ENCODE data around the gene SHISAL1. TPM values are rescaled to one million over a fixed set of nuclear protein-coding genes. Genes with fewer than 3 reads are reported as not detected.

Gene SHISAL1
- total RNA-seq (2022; extraction: Qiagen RNA extraction; ENCODE audit: low read depth), result 4.0 to 5.6 TPM (median 4.9 TPM) in 5 replicates

DNA sequence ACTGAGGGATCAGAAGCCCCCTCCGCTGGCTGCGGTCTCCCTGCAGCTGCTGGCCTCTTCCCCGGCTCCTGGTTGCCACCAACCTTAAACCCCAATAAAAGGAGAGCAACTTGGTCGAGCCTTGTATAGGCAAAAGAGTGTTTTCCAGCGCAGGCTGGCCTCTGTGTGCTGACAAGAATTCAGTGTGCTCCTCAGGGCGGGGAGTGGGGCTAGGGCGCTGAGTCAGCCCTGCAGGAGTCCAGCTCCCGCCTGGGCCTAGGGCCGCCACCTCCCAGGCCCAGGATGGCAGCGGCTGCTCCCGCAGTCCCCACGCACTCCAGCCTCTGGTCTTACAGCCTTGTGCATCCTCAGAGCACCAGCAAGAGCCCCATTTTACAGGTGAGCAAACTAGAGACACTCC, at the start of gene SHISAL1:
Gene SHISAL1, minus strand, starts transcription at position 186 of the 400 bp plus-strand sequence. CDS start 12,006 bp downstream, outside the sequence.

Other genes with a start within 250 kb of the SHISAL1 start
- gene PARVG, start 132.0 kb downstream of the SHISAL1 start, total RNA-seq (2022; extraction: Qiagen RNA extraction; ENCODE audit: low read depth), result not detected in 5 replicates
- gene RTL6, start 185.3 kb upstream of the SHISAL1 start, total RNA-seq (2022; extraction: Qiagen RNA extraction; ENCODE audit: low read depth), result 17.3 to 26.7 TPM (median 23.6 TPM) in 5 replicates